Nephron progenitor cell (in vitro differentiated cells): Measurements from ENCODE around the gene GALNT8.

Experiments used
- DNase-seq: peaks from one replicate; pipeline ENCODE4 v3.0.0; 2021
- H3K27ac Mint-ChIP-seq: 2 replicates; pipeline ENCODE4 v1.8.0; 2021; ENCODE audit warnings: mild to moderate bottlenecking, moderate library complexity, mixed read lengths
- H3K27me3 Mint-ChIP-seq: 2 replicates; pipeline ENCODE4 v1.8.0; 2021; ENCODE audit warnings: mild to moderate bottlenecking, low read depth, mixed read lengths; ENCODE audit not compliant: poor library complexity
- H3K36me3 Mint-ChIP-seq: 2 replicates; pipeline ENCODE4 v1.8.0; 2021; ENCODE audit warnings: low read depth, mixed read lengths
- H3K4me1 Mint-ChIP-seq: 2 replicates; pipeline ENCODE4 v1.8.0; 2021; ENCODE audit warnings: mixed read lengths
- H3K4me3 Mint-ChIP-seq: 2 replicates; pipeline ENCODE4 v1.8.0; 2021; ENCODE audit warnings: mild to moderate bottlenecking, moderate library complexity, mixed read lengths
- H3K9me3 Mint-ChIP-seq: 2 replicates; pipeline ENCODE4 v1.8.0; 2021; ENCODE audit warnings: mild to moderate bottlenecking, moderate library complexity, mixed read lengths
- TF ChIP-seq, protein P1 (sequence below): fragments of 200-600 bp; sonication (generic); IDR thresholded peaks from 2 replicates; pipeline ENCODE4 v1.5.0; 2021; ENCODE audit warnings: antibody characterized with exemption

GALNT8 gene

GRCh38 chr12:4767186-4767585 lies 47.0 kb downstream of the GALNT8 start:
- DNase-seq = no peak
- peaks cover 7% of the 10 kb centered on the region for H3K27me3 Mint-ChIP-seq
- no peak overlapping the region for H3K4me3 Mint-ChIP-seq
- H3K4me1 Mint-ChIP-seq = peaks cover 29% of the 10 kb centered on the region
- peaks cover 58% of the 10 kb centered on the region for H3K36me3 Mint-ChIP-seq
- TF ChIP-seq, protein P1, sequence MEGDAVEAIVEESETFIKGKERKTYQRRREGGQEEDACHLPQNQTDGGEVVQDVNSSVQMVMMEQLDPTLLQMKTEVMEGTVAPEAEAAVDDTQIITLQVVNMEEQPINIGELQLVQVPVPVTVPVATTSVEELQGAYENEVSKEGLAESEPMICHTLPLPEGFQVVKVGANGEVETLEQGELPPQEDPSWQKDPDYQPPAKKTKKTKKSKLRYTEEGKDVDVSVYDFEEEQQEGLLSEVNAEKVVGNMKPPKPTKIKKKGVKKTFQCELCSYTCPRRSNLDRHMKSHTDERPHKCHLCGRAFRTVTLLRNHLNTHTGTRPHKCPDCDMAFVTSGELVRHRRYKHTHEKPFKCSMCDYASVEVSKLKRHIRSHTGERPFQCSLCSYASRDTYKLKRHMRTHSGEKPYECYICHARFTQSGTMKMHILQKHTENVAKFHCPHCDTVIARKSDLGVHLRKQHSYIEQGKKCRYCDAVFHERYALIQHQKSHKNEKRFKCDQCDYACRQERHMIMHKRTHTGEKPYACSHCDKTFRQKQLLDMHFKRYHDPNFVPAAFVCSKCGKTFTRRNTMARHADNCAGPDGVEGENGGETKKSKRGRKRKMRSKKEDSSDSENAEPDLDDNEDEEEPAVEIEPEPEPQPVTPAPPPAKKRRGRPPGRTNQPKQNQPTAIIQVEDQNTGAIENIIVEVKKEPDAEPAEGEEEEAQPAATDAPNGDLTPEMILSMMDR = no peak
- no peak overlapping the region for H3K27ac Mint-ChIP-seq
- H3K9me3 Mint-ChIP-seq = no peaks in the 10 kb centered on the region

- peaks cover 38% of the 10 kb centered on the region for H3K4me1 Mint-ChIP-seq
- H3K27me3 Mint-ChIP-seq = peaks cover 5% of the 10 kb centered on the region
- no peak overlapping the region for H3K4me3 Mint-ChIP-seq
- H3K36me3 Mint-ChIP-seq = peaks cover 59% of the 10 kb centered on the region
- no peak for DNase-seq
- H3K9me3 Mint-ChIP-seq = no peaks in the 10 kb centered on the region
- TF ChIP-seq, protein P1 = no peak
- no peak overlapping the region for H3K27ac Mint-ChIP-seq
These were observed 48.1 kb downstream of the GALNT8 start for GRCh38 chr12:4768341-4768740.

DNA sequence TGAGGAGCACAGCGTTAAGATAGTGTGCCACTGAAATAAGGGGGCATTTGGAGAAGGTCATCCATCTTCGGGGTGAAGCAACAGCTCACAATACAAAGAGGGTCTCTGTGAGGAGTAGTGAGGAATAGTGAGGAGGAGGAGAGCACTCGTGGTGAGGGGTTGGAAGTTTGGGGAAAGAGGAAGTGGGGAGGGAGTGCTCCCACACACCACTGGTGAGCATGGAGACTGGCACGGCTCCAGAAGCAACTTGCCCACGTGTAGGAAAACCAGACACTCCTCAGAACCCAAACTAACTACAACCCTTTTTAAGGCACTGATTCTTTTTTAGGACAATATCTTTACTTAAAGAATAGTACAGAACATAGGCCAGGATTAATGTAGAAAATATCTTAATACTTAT lies 48.9 kb downstream of the GALNT8 start:
- no peaks in the 10 kb centered on the region for H3K9me3 Mint-ChIP-seq
- peaks cover 34% of the 10 kb centered on the region for H3K4me1 Mint-ChIP-seq
- TF ChIP-seq, protein P1 = no peak
- H3K4me3 Mint-ChIP-seq = no peak overlapping the region
- H3K27ac Mint-ChIP-seq = no peak overlapping the region
- DNase-seq = no peak
- H3K27me3 Mint-ChIP-seq = peaks cover 4% of the 10 kb centered on the region
- H3K36me3 Mint-ChIP-seq = peaks cover 59% of the 10 kb centered on the region

- peak overlapping the region; percentile 65 for H3K27ac Mint-ChIP-seq
- TF ChIP-seq, protein P1 = no peak
- no peaks in the 10 kb centered on the region for H3K9me3 Mint-ChIP-seq
- H3K4me1 Mint-ChIP-seq = peaks cover 34% of the 10 kb centered on the region
- H3K27me3 Mint-ChIP-seq = peaks cover 4% of the 10 kb centered on the region
- no peak for DNase-seq
- no peak overlapping the region for H3K4me3 Mint-ChIP-seq
- H3K36me3 Mint-ChIP-seq = peaks cover 54% of the 10 kb centered on the region
These were observed 51.2 kb downstream of the GALNT8 start for GRCh38 chr12:4771172-4771959.

- no peak for DNase-seq
- TF ChIP-seq, protein P1 = no peak
- peaks cover 32% of the 10 kb centered on the region for H3K4me1 Mint-ChIP-seq
- H3K36me3 Mint-ChIP-seq = peaks cover 54% of the 10 kb centered on the region
- H3K9me3 Mint-ChIP-seq = no peaks in the 10 kb centered on the region
- H3K4me3 Mint-ChIP-seq = no peak overlapping the region
- no peak overlapping the region for H3K27ac Mint-ChIP-seq
- peaks cover 2% of the 10 kb centered on the region for H3K27me3 Mint-ChIP-seq
These were observed 51.9 kb downstream of the GALNT8 start for GRCh38 chr12:4771960-4772566.
